HG02852 (cell line): ENCODE results near the gene CARNS1.
"Not testable (repeated sequence)": the region's sequence is repeated elsewhere in the genome, so short reads cannot be mapped to it uniquely, and the experiment has no call there.

ENCODE experiments used
- ATAC-seq: cut with Tn5 transposase; IDR thresholded peaks from one replicate; pipeline ENCODE4 v1.9.1; 2021; ENCODE audit warnings: mild to moderate bottlenecking, moderate library complexity; ENCODE audit not compliant: unreplicated experiment

Gene CARNS1

DNA sequence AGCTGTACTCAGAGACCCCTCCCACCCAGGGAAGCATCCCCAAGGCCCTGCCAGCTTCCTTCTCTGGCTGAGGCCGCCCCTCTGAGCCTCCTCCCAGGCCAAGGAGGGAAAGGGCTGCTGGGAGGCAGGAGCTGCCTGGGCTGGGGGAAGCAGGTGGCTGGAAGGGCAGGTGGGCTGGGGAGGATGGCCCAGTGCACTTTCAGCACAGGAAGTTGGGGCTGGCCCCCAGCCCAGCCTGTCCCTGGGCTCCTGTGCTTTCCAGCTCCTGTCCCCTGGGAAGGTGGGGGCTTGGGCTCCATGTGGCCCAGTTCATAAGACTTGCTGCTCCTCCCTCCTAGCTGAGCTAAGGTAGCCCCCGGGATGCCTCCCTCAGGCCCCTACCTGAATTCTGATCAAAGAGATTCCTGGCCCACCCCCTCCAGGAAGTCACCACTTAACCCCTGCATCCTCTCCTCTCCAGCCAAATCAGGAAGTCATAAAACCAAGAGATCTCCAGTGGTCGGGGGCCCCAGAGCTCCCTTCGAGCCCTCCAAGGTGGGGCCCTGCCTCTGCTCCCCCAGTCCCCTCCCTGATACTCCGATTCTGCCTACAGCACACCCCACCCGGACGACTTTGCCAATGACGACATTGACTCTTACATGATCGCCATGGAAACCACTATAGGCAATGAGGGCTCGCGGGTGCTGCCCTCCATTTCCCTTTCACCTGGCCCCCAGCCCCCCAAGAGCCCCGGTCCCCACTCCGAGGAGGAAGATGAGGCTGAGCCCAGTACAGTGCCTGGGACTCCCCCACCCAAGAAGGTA lies 18.7 kb upstream of the CARNS1 start:
- ATAC-seq, result no peak

DNA sequence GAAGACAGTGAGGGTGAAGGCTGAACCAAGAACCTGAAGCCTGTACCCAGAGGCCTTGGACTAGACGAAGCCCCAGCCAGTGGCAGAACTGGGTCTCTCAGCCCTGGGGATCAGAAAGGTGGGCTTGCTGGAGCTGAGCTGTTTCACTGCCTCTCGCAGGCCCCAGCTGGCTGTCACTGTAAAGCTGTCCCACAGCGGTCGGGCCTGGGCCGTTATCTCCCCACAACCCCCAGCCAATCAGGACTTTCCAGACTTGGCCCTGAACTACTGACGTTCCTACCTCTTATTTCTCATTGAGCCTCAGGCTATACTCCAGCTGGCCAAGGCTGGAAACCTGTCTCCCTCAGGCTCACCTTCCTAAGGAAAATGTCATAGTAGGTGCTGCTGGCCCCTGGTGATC lies 17.9 kb upstream of the CARNS1 start:
- ATAC-seq, result no peak

DNA sequence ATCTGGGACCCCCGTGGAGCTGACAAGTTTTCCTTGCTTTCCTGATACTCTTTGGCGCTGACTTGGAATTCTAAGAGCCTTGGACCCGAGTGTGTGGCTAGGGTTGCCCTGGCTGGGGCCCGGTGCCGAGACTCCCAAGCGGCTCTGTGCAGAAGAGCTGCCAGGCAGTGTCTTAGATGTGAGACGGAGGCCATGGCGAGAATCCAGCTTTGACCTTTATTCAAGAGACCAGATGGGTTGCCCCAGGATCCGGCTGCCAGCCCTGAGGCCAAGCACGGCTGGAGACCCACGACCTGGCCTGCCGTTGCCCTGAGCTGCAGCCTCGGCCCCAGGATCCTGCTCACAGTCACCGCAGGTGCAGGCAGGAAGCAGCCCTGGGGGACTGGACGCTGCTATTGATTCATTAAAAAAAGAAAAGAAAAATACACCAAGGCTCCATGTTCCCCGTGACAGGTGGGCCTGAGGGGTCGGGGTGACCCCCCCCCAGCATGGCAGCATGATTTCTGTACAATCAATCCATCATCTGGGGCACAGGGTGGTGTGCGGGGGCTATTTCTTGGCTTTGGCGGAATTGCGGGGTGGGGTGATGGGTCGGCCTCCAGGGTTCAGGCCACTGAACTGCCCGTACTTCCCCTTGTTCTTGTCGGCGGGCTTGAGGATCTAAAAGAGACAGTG lies 17.4 kb upstream of the CARNS1 start:
- no peak for ATAC-seq

DNA sequence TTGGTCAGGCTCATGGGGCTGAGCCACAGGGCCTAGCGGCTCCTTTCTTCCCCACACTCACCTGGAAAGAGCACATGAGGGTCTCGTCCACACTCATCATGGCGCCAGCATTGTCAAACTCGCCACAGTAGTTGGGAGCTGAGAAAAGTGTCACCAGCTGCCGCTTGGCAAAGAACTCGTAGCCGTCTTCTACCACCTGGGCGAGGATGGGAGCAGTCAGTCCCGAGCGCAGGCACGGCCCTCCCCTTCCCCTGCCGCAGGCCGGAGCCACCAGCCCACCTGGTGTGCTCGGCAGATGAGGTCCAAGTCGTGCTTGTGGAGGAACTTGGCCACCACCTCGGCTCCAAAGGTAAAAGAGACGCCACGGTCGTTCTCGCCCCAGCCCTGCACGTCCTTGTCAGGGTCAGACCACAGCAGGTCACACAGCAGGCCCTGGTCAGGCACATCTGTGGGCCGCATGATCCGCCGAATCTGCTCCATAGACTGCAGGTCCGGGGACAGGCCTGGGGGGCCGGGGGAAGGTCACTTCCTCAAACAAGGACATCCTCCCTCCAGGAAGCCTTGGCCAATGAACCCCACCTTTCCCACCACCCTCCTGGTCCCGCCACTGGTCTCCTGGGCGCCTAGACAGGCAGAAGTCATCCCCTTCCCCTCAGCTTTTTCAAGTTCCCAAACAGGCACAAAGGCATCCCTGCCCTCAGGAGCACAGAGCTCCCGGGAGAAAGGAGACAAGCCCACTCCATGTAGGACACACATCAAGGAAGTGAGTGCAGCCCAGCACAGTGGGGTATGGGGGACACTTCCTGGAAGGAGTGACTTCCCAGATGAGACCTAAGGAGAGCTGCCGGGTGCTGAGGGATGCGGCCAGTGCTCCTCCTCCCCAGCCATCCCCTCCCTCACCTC lies 16.6 kb upstream of the CARNS1 start:
- ATAC-seq, result no peak

DNA sequence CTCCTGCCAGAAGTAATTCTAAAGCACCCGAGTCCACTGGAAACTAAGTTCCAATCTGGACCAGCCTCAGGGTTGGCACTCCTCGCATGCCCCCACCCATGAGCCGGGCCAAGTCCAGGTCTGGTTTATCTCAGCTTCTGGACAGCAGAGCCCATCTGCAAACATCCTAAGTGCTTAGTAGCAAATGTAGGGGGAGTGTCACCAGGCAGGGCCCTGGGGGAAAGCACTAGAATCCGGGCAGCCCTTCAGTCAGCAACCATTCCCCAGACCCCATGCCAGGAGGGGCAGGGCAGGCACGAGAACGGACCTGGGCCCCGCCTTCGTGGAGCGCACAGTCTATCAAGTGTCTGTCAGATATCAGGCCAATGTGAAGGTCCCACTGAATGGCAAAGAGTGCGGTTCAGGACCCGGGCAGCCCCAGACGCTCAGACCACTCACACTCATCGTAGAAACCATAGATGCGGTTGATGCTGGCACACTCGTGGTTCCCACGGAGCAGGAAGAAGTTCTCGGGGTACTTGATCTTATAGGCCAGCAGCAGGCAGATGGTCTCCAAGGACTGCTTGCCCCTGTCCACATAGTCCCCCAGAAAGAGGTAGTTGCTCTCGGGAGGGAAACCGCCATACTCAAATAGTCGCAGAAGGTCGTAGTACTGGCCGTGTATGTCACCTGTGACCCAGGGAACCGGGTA lies 15.1 kb upstream of the CARNS1 start:
- no peak for ATAC-seq

DNA sequence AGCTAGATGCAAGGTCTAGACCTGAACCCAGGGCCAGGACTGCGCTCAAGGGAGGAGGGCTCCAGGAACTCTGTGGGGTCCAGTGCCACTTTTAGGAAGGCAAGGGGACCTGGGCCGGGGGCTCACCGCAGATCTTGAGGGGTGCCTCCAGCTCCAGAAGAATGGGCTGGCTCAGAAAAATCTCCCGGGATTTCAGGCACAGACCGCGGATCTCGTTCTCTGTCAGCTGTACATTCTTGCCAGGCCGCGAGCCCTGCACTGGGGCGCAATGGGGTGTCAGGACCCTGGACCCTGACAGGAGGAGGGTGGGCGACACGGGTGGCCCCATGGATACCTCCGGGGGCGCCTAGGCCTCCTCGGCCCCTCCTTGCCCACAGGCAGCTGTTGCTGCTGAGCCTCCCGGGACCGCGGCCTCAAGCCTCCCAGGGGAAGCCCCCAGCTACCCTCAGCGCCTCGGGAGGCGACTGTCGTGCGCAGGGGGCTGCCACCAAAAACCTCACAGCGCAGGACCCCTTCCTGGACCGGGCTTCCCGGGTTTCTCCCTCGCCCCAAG lies 14.5 kb upstream of the CARNS1 start:
- ATAC-seq, result peak; percentile 20

DNA sequence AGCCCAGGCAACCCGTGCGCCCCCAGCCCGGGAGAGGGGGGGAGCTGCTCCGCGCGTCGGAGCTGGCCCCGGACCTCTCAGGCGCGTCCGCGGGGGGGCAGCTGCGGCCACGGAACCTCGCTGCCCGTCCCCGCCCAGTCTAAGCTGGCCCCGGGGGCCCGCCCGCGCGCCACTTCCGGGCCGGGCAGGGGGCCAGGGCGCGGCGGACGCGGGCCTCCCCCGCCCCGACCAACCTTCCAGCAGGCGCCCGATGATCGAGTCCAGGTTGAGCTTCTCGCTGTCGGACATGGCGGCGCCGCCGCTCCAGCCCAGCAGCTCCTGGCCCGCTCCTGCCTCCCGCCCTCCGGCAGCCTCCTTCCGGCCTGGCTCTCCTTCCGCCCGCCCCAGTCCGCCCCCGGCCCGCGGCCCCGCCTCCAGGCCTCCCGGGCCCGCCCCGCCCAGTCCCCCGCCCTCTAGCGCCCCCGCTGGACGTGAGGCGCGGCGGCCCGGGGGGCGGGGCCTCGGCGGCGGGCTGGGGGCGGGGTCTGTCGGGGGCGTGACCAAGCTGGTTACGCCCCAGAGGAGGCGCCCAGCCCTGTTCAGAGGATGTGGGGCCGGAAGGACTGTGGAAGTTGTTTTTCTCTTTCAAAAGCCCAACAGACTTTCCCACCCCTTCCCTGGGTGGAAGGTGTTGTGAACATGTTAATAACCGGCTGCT lies 13.8 kb upstream of the CARNS1 start, which contains the start of gene PPP1CA:
PPP1CA (minus strand) TSS at position 364 of the 697 bp plus-strand sequence; CDS start at position 288, 76 bp downstream.
- ATAC-seq, result peak; percentile 63

DNA sequence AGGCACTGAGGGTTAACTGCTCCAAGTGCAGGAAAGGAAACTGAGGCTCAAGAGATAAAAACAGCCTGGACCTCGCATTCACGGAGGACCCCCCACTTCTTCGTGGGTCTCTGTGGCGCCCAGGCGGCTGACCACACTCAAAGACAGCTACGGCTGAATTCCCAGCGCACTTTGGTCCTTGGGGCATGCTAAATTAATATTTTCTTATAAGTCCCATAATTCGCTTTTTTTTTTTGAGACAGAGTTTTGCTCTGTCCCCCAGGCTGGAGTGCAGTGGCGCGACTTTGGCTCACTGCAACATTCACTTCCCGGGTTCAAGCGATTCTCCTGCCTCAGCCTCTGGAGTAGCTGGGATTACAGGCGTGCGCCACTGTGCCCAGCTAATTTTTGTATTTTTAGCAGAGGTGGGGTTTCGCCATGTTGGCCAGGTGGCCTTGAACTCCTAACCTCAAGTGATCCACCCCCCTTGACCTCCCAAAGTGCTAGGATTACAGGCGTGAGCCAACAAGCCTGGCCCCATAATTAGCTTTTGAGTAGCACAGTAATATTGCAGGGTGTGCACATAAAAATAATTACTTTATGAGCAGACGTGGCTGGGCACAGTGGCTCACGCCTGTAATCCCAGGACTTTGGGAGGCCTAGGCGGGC lies 13.2 kb upstream of the CARNS1 start:
- ATAC-seq, result not testable (repeated sequence)

DNA sequence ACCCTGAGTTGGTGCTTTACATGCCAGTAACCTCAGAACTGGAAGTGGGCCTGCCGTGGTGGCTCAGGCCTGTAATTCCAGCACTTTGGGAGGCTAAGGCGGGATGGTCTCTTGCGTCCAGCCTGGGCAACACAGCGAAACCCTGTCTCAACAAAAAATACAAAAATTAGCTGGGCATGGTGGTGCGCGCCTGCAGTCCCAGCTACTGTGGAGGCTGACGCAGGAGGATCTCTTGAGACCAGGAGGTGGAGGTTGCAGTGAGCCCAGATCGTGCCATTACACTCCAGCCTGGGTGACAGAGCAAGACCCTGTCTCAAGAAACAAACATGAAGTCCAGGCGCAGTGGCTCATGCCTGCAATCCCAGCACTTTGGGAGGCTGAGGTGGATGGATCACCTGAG lies 12.4 kb upstream of the CARNS1 start:
- ATAC-seq, result not testable (repeated sequence)

DNA sequence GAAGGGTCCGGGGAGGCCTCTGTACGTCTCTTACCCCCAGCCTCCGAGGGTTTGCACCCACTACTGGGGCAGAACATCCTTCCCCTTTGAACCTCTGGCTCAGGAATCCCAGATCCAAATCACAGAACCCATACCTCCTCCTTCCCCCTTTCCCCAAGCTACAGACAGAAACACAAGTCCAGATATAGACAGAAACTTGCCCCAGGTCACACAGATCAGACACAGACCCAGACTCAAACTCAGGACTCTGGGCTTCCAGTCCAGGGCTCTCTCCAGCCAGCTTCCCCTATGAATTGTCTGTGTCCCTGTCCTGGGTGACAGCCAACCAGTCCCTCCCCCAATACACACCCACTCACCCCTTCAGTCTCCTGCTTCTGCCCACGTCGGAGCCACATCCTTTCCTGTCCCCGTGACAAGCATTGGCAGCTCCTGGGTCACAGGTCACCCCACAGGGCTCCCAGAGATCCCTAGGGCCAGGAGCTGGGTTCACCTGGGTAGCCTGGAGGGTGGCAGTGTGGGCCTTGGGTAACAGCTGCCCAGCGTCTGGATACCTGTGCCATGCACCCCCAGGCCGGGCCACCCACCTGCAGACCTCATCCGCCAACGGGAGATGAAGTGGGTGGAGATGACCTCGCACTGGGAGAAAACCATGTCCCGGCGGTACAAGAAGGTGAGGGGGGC lies 10.8 kb upstream of the CARNS1 start:
- no peak for ATAC-seq

DNA sequence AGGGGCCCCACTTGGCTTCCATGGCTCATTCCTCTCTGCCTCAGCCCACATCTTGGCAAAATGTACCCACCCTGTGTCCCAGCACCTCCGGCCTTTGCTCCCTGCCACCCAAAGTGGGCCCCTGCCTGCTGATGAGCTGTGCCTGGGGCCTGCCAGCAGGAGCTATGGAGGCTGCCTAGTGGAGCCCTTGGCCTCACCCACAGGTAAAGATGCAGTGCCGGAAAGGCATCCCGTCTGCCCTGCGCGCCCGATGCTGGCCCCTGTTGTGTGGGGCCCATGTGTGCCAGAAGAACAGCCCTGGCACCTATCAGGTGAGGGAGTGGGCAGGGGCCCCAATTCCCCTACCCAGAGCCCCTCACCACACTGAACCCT lies 10.3 kb upstream of the CARNS1 start:
- no peak for ATAC-seq

DNA sequence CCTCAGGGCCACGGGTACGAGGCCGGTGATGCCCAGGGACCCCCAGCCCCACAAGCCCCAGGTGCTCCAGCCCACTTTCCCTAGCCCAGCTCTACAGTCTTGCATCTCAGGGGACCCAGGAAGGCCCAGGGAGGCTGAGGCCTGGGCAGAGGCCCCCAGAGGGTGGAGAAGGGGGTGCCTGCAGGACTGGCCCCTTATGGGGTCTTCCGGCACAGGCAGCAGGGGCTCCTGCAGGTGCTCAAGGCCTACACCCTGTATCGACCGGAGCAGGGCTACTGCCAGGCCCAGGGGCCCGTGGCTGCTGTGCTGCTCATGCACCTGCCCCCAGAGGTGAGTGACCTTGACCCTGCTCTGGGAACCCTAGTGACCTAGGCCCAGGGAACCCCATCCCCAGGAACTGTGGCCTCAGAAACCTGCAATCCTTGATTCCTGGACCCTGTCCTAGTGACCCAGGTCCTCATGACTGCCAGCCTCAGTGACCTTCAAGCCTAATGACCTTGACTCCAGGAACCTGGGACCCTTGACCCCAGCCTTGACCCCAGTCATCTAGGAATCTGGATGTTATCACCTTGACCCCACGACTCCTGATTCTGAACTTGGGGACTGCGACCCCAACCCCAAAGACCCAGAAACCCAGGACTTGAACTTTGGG lies 9.7 kb upstream of the CARNS1 start:
- ATAC-seq, result no peak

DNA sequence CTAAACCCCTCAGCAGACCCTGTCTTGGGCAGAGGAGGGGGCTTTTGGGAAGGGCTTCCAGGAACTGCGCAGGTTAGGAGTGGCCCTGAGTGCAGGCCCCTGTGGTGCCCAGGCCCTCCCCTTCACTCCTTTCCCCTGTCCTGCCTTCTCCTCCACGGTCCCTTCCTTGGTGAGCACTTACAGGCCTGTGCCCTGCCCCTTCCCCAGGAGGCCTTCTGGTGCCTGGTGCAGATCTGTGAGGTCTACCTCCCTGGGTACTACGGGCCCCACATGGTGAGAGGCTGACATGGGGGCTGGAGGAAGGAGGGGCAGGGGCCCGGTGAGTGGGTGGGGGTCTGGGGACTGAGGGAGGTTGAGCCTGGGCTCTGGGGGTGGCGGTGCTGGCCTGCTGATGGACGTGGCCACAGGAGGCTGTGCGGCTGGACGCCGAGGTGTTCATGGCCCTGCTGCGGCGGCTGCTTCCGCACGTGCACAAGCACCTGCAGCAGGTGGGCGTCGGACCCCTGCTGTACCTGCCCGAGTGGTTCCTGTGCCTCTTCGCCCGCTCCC lies 9.0 kb upstream of the CARNS1 start:
- no peak for ATAC-seq

DNA sequence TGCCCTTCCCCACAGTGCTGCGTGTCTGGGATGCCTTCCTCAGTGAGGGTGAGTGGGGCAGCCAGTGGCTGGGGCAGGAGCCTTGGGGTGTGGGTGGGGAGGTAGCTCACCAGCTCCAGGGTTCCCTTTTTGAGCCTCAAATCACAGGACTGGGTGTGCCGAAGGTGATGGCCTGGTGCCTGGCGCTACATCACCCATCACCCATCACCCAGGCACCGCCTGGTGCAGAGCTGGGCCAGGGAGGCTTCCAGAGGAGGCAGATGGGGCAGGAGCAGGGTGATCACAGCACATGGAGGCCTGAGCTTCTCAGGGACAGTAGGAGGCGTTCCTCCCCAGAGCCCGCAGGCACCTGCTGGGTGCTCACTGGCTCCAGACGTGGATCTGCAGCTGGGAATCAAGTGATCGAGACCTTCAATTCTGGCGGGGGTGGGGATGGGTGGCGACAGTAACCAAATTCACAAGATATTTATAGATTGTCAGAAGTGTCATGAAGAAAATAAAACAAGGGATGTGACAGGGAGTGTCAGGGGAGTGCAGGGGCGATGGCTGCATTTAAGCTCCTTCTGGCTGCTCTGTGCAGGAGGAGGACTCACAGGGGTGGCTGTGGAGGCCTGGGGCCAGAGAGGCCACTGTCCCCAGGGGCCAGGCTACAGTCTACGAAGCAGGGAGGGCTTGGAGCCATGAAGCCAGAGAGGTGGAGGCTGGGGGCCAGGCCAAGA lies 8.3 kb upstream of the CARNS1 start:
- no peak for ATAC-seq

DNA sequence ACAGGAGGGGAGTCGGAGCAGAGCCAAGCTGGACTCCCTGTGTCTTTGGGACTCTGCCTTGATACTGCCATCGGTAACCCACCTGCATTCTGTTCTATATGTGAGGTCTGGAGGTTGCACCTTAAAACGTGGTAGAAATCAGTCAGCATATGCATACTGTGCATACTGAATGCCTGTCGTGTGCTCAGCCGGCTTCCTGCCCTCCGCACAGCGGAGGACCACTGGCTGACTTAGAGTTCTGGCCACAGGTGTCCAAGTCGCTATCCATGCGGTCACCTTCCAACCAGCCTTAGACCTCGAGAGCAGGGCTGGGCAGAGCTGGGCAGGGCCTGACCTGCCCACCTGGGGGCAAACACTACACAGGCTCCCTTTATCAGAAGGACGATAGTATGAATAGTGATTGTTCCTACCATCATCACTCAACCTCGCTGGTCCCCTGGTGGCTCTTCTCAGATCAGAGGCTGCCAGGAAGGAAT lies 7.8 kb upstream of the CARNS1 start:
- ATAC-seq, result no peak

DNA sequence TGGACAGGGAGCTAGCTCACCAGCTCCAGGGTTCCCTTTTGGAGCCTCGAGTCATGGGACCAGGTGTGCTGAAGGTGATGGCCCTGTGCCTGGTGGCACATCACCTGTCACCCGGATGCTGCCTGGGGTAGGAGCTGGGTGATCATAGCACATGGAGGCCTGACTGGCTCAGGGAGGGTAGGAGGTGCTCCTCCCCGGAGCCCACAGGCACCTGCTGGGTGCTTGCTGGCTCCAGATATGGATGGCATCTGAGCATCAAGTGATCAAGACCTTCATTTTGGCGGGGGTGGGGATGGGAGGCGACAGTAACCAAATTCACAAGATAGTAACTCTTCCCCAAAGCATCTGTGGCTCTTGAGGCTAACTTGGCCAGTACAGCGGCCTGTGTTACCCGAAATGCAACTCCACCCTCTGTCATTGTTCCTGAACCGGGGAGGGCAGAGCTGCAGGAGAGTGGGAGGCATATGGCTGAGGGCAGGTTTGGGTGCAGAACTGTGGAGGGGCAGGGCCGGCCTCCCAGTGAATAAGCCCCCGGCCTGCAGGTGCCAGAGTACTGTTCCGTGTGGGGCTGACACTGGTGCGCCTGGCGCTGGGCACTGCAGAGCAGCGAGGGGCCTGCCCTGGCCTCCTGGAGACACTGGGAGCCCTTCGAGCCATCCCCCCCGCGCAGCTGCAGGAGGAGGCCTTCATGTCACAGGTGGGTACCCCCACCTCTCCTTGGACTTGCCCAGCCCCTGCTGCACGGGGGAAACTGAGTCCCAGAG lies 6.9 kb upstream of the CARNS1 start:
- peak; percentile 20 for ATAC-seq
